CD4-positive, alpha-beta T cell treated with Interferon alpha-2 for 1 hour (primary cell): ENCODE measurements around the gene TUBD1.
"Not testable (repeated sequence)": the region's sequence is repeated elsewhere in the genome, so short reads cannot be mapped to it uniquely, and the experiment has no call there.

Experiments
- DNase-seq, 2 donors: peaks; one replicate each; pipeline ENCODE4 v3.0.0-alpha.2; 2020 to 2022

TUBD1 gene

GRCh38 chr17:59892924-59893675 lies at the start of gene TUBD1, which contains the start of gene RPS6KB1:
TUBD1 (minus strand) TSS chr17:59892943; CDS start chr17:59891002, 1,941 bp downstream.
RPS6KB1 (plus strand) TSS chr17:59893121; CDS start chr17:59893185, 64 bp downstream.
- DNase-seq: peak; percentile 99

- DNase-seq: no peak
These were observed 48.4 kb upstream of the TUBD1 start for GRCh38 chr17:59941131-59941530.

- not testable (repeated sequence) for DNase-seq
These were observed 48.0 kb upstream of the TUBD1 start for GRCh38 chr17:59940697-59941096.

- not testable (repeated sequence) for DNase-seq
These were observed 40.6 kb upstream of the TUBD1 start for GRCh38 chr17:59933317-59933716.

- not testable (repeated sequence) for DNase-seq
These were observed 38.0 kb upstream of the TUBD1 start for GRCh38 chr17:59930768-59931167.

- not testable (repeated sequence) for DNase-seq
These were observed 37.4 kb upstream of the TUBD1 start for GRCh38 chr17:59930121-59930520.

GRCh38 chr17:59920637-59921036 lies 27.9 kb upstream of the TUBD1 start:
- not testable (repeated sequence) for DNase-seq

GRCh38 chr17:59916446-59916845 lies 23.7 kb upstream of the TUBD1 start:
- DNase-seq: no peak

GRCh38 chr17:59914274-59914854 lies 21.6 kb upstream of the TUBD1 start:
- peak; percentile 8 to 70 for DNase-seq

GRCh38 chr17:59907467-59907866 lies 14.7 kb upstream of the TUBD1 start:
- DNase-seq: no peak

GRCh38 chr17:59903455-59903854 lies 10.7 kb upstream of the TUBD1 start:
- DNase-seq: no peak

- no peak for DNase-seq
These were observed 8.9 kb upstream of the TUBD1 start for GRCh38 chr17:59901604-59902003.

GRCh38 chr17:59899099-59899498 lies 6.4 kb upstream of the TUBD1 start:
- DNase-seq: peak in 1 of 2 donors; percentile 19

- DNase-seq: no peak
These were observed 4.3 kb upstream of the TUBD1 start for GRCh38 chr17:59897090-59897489.

GRCh38 chr17:59893676-59894100 lies 945 bp upstream of the TUBD1 start:
- DNase-seq: no peak

GRCh38 chr17:59892251-59892923 lies 356 bp downstream of the TUBD1 start:
- no peak for DNase-seq

GRCh38 chr17:59890720-59891119 lies 2.0 kb downstream of the TUBD1 start:
- DNase-seq: no peak

- DNase-seq: no peak
These were observed 4.5 kb downstream of the TUBD1 start for GRCh38 chr17:59888145-59888750.

GRCh38 chr17:59884861-59885260 lies 7.9 kb downstream of the TUBD1 start:
- no peak for DNase-seq

GRCh38 chr17:59878624-59879023 lies 14.1 kb downstream of the TUBD1 start:
- DNase-seq: no peak

- DNase-seq: no peak
These were observed 14.8 kb downstream of the TUBD1 start for GRCh38 chr17:59877965-59878364.

- no peak for DNase-seq
These were observed 16.6 kb downstream of the TUBD1 start for GRCh38 chr17:59876107-59876506.

GRCh38 chr17:59874376-59874775 lies 18.4 kb downstream of the TUBD1 start:
- no peak for DNase-seq
